GM19025 (cell line): ENCODE data around the gene TNS4.
A peak's percentile ranks its signal among the peaks of the same experiment; 100 is the strongest.

Source experiments
- ATAC-seq: cut with Tn5 transposase; IDR thresholded peaks from one replicate; pipeline ENCODE4 v1.9.1; 2021; ENCODE audit warnings: mild to moderate bottlenecking, low read depth, moderate library complexity; ENCODE audit not compliant: unreplicated experiment

Gene TNS4

GRCh38 chr17:40535924-40536294 is 34.5 kb upstream of the TNS4 start:
- ATAC-seq, result no peak

GRCh38 chr17:40535438-40535837 is 34.0 kb upstream of the TNS4 start:
- ATAC-seq, result no peak

GRCh38 chr17:40534371-40535189 is 33.2 kb upstream of the TNS4 start:
- ATAC-seq, result no peak

- ATAC-seq, result no peak
Measured at GRCh38 chr17:40533896-40534295, 32.5 kb upstream of the TNS4 start.

- ATAC-seq, result no peak
Measured at GRCh38 chr17:40532520-40533253, 31.3 kb upstream of the TNS4 start.

- ATAC-seq, result peak; percentile 51
Measured at GRCh38 chr17:40531051-40531991, 29.9 kb upstream of the TNS4 start.

GRCh38 chr17:40530531-40530994 is 29.1 kb upstream of the TNS4 start:
- no peak for ATAC-seq

- ATAC-seq, result no peak
Measured at GRCh38 chr17:40529991-40530390, 28.6 kb upstream of the TNS4 start.

GRCh38 chr17:40528692-40529417 is 27.4 kb upstream of the TNS4 start:
- no peak for ATAC-seq

GRCh38 chr17:40526668-40527067 is 25.2 kb upstream of the TNS4 start:
- no peak for ATAC-seq

GRCh38 chr17:40525294-40525693 is 23.9 kb upstream of the TNS4 start:
- ATAC-seq, result no peak

GRCh38 chr17:40524243-40524965 is 23.0 kb upstream of the TNS4 start:
- no peak for ATAC-seq

- no peak for ATAC-seq
Measured at GRCh38 chr17:40522961-40523310, 21.5 kb upstream of the TNS4 start.

- ATAC-seq, result no peak
Measured at GRCh38 chr17:40522250-40522960, 21.0 kb upstream of the TNS4 start.

GRCh38 chr17:40520991-40521453 is 19.6 kb upstream of the TNS4 start:
- no peak for ATAC-seq

GRCh38 chr17:40519089-40519775 is 17.8 kb upstream of the TNS4 start:
- no peak for ATAC-seq

- ATAC-seq, result no peak
Measured at GRCh38 chr17:40518401-40519088, 17.1 kb upstream of the TNS4 start.

- ATAC-seq, result no peak
Measured at GRCh38 chr17:40517981-40518380, 16.6 kb upstream of the TNS4 start.
